ENCODE results near the gene AKR1C2. TPM values are rescaled to one million over a fixed set of nuclear protein-coding genes. Genes with fewer than 3 reads are reported as not detected.
"Not testable (repeated sequence)": the region's sequence is repeated elsewhere in the genome, so short reads cannot be mapped to it uniquely, and the experiment has no call there.

The AKR1C2 gene
- total RNA-seq, 2 donors from 2014 or later, result 8.5 to 39.9 TPM

GRCh38 chr10:4941540-4942330 is 61.9 kb downstream of the AKR1C2 start:
- Histone ChIP-seq H3K4me1 (no peaks in the 10 kb centered on the region), H3K9ac (ENCODE audit: low read depth in 2 of 2, low read length in 2 of 2) (no peak overlapping the region)

GRCh38 chr10:4940909-4941308 is 62.7 kb downstream of the AKR1C2 start:
- H3K27ac ChIP-seq, H3K4me1 ChIP-seq: not testable (repeated sequence)

More at GRCh38 chr10:4941540-4942330, 61.9 kb downstream of the AKR1C2 start:
- Histone ChIP-seq H3K9me3 (no peaks in the 10 kb centered on the region), H3K36me3 (no peaks in the 10 kb centered on the region), H3K4me3 (no peak overlapping the region), H3K27me3 (no peaks in the 10 kb centered on the region), H3K27ac (no peak overlapping the region)
- DNase-seq, result no peak
- intact Hi-C loops (cut with DNase I), result no loop called here
- no peak for TF ChIP-seq CTCF (IDR thresholded peaks at IDR 0.05)

GRCh38 chr10:4940073-4940428 is 63.6 kb downstream of the AKR1C2 start:
- not testable (repeated sequence) for H3K9ac ChIP-seq (ENCODE audit: low read depth in 2 of 2, low read length in 2 of 2)

More at GRCh38 chr10:4940909-4941308, 62.7 kb downstream of the AKR1C2 start:
- H3K9me3 ChIP-seq; DNase-seq; H3K9ac ChIP-seq (ENCODE audit: low read depth in 2 of 2, low read length in 2 of 2); intact Hi-C loops (cut with DNase I); H3K4me3 ChIP-seq; H3K27me3 ChIP-seq; H3K36me3 ChIP-seq: not testable (repeated sequence)

GRCh38 chr10:4939224-4940072 is 64.2 kb downstream of the AKR1C2 start:
- Histone ChIP-seq H3K27me3 (no peaks in the 10 kb centered on the region), H3K4me3 (no peak overlapping the region), H3K9ac (ENCODE audit: low read depth in 2 of 2, low read length in 2 of 2) (no peak overlapping the region), H3K27ac (no peak overlapping the region), H3K4me1 (no peaks in the 10 kb centered on the region), H3K36me3 (no peaks in the 10 kb centered on the region), H3K9me3 (no peaks in the 10 kb centered on the region)
- intact Hi-C loops (cut with DNase I), result no loop called here
- DNase-seq, result no peak
- no peak for TF ChIP-seq CTCF (IDR thresholded peaks at IDR 0.05)

More at GRCh38 chr10:4940073-4940428, 63.6 kb downstream of the AKR1C2 start:
- H3K27me3 ChIP-seq; H3K4me3 ChIP-seq; intact Hi-C loops (cut with DNase I); H3K36me3 ChIP-seq; H3K27ac ChIP-seq; H3K9me3 ChIP-seq; H3K4me1 ChIP-seq; DNase-seq: not testable (repeated sequence)

Other genes starting within 250 kb of the AKR1C2 start
- 10 to 100 TPM in 1 of 2 donors, 1 to 10 TPM in 1; 8.6 to 16.3 TPM for gene AKR1E2, start 177.7 kb downstream of the AKR1C2 start, total RNA-seq
- gene AKR1C1, start 40.4 kb downstream of the AKR1C2 start, total RNA-seq, result 10 to 100 TPM in 1 of 2 donors, 1 to 10 TPM in 1; 4.3 to 13.0 TPM
- 100 to 1,000 TPM in 1 of 2 donors, 10 to 100 TPM in 1; 75.6 to 257 TPM for gene AKR1C3, start 90.6 kb upstream of the AKR1C2 start, total RNA-seq
- gene AKR1C8, start 181.3 kb upstream of the AKR1C2 start, total RNA-seq, result not detected
- not detected for gene AKR1C4, start 193.0 kb upstream of the AKR1C2 start, total RNA-seq